Spleen (tissue), 7 donors: Measurements from ENCODE around the gene CARD10.

Experiments used
- CTCF ChIP-seq, 11 experiments: fragments of 200-600 bp in 7 of 11; fragments of 450-650 bp in 4 of 11; sonication (generic) in 4 of 11; IDR thresholded peaks in 8 of 11; conservative IDR thresholded peaks in 3 of 11; 1 replicate in 7 of 11; 2 replicates in 4 of 11; pipeline versions ENCODE4 v1.4.0 to v1.8.0; 2016 to 2021; ENCODE audit warnings: antibody characterized with exemption in 11 of 11, inconsistent platforms in 4 of 11, mild to moderate bottlenecking in 1 of 11
- POLR2A ChIP-seq, 3 donors: fragments of 450-650 bp; IDR thresholded peaks; one replicate each; pipeline ENCODE4 v1.5.1; 2017; ENCODE audit warnings: antibody characterized with exemption in 3 of 3, mild to moderate bottlenecking in 1 of 3
- donor health status: DM: no; HTN: no; CAD: no; lungs with moderate emphysema.
- donor health status: DM: no; HTN: no; CAD: no.
- donor health status: DM: no; HTN: no; CAD: no.

- TF ChIP-seq POLR2A (IDR thresholded peaks at IDR 0.05), result no peak
- TF ChIP-seq CTCF (IDR thresholded peaks at IDR 0.05 in 8 of 11, conservative IDR thresholded peaks at IDR 0.05 in 3 of 11), result no peak
Observed at GRCh38 chr22:37460684-37461083, 58.5 kb downstream of the CARD10 start.
